ENCODE results near the gene TSPAN17. TPM values are rescaled to one million over a fixed set of nuclear protein-coding genes. Genes with fewer than 3 reads are reported as not detected.

Gene TSPAN17
- polyA plus RNA-seq, 3 donors = 22.2 to 27.7 (median 24.1) TPM

- peaks cover 52 to 76% (median 70%) of the 10 kb centered on the region in 3 donors for H3K27me3 Mint-ChIP-seq (ENCODE audit: low read depth in 3 of 3)
- WGBS (ENCODE audit: insufficient coverage) = 64% methylated on average over 3 of the region's 7 CpGs
- peak overlapping the region in 1 of 2 donors; percentile 39 for H3K4me3 Mint-ChIP-seq
Measured at GRCh38 chr5:176626876-176627236, 20.4 kb upstream of the TSPAN17 start.

GRCh38 chr5:176627582-176627981 is 19.7 kb upstream of the TSPAN17 start:
- H3K9me3 Mint-ChIP-seq = peaks cover 0 to 7% (median 4%) of the 10 kb centered on the region in 7 donors
- Histone ChIP-seq H3K4me1 (ENCODE audit: control insufficient read depth in 1 of 2, insufficient read depth in 2 of 2, low read length in 2 of 2) (peaks cover 0 to 5% of the 10 kb centered on the region in 2 donors), H3K4me2 (replicated peaks; ENCODE audit: extremely low read depth, low read length, poor library complexity, severe bottlenecking) (no peak overlapping the region), H3K4me3 (replicated peaks in 1 of 3; ENCODE audit: low read depth in 2 of 3, low read length in 3 of 3) (no peak overlapping the region), H3K27me3 (ENCODE audit: control insufficient read depth in 2 of 2, insufficient read depth in 2 of 2, low read length in 2 of 2) (peaks cover 32 to 78% of the 10 kb centered on the region in 2 donors), H3K9ac (ENCODE audit: insufficient read depth, low read length, poor library complexity, severe bottlenecking) (no peak overlapping the region), H3K27ac (ENCODE audit: low read depth in 1 of 2, low read length in 2 of 2) (no peak overlapping the region), H2AFZ (ENCODE audit: insufficient read depth, low read depth, low read length, poor library complexity, severe bottlenecking) (no peak overlapping the region), H4K20me1 (ENCODE audit: insufficient read depth, low read length) (no peaks in the 10 kb centered on the region), H3K79me2 (ENCODE audit: insufficient read depth, low read length) (no peaks in the 10 kb centered on the region), H3K9me3 (replicated peaks in 1 of 2; ENCODE audit: control insufficient read depth in 1 of 2, insufficient read depth in 1 of 2, low read length in 2 of 2) (peaks cover 0 to 9% of the 10 kb centered on the region in 2 donors), H3K36me3 (replicated peaks in 1 of 2; ENCODE audit: control insufficient read depth in 1 of 2, insufficient read depth in 2 of 2, low read length in 2 of 2) (no peaks in the 10 kb centered on the region)
- no peak for TF ChIP-seq CTCF (IDR thresholded peaks at IDR 0.05)
- 42% methylated on average over 2 of the region's 5 CpGs for WGBS (ENCODE audit: insufficient coverage)
- H3K4me1 Mint-ChIP-seq = peaks cover 8% of the 10 kb centered on the region
- H3K4me3 Mint-ChIP-seq = no peak overlapping the region
- intact Hi-C loops (cut with micrococcal nuclease) = no loop called here
- H3K36me3 Mint-ChIP-seq = peaks cover 0 to 4% of the 10 kb centered on the region in 2 donors
- no peak for DNase-seq
- peaks cover 53 to 78% (median 68%) of the 10 kb centered on the region in 3 donors for H3K27me3 Mint-ChIP-seq (ENCODE audit: low read depth in 3 of 3)
- no peak overlapping the region for H3K27ac Mint-ChIP-seq

More at GRCh38 chr5:176626876-176627236, 20.4 kb upstream of the TSPAN17 start:
- H3K36me3 ChIP-seq (replicated peaks in 1 of 2; ENCODE audit: control insufficient read depth in 1 of 2, insufficient read depth in 2 of 2, low read length in 2 of 2) = no peaks in the 10 kb centered on the region
- H3K27ac ChIP-seq (ENCODE audit: low read depth in 1 of 2, low read length in 2 of 2) = no peak overlapping the region
- H3K27ac Mint-ChIP-seq = peak overlapping the region in 1 of 7 donors; percentile 62
- TF ChIP-seq CTCF (IDR thresholded peaks at IDR 0.05) = no peak
- intact Hi-C loops (cut with micrococcal nuclease) = no loop called here
- peaks cover 0 to 5% of the 10 kb centered on the region in 2 donors for H3K4me1 ChIP-seq (ENCODE audit: control insufficient read depth in 1 of 2, insufficient read depth in 2 of 2, low read length in 2 of 2)
- no peak overlapping the region for H3K4me3 ChIP-seq (replicated peaks in 1 of 3; ENCODE audit: low read depth in 2 of 3, low read length in 3 of 3)
- no peak overlapping the region for H3K4me2 ChIP-seq (replicated peaks; ENCODE audit: extremely low read depth, low read length, poor library complexity, severe bottlenecking)
- H2AFZ ChIP-seq (ENCODE audit: insufficient read depth, low read depth, low read length, poor library complexity, severe bottlenecking) = no peak overlapping the region
- peaks cover 0 to 9% of the 10 kb centered on the region in 2 donors for H3K9me3 ChIP-seq (replicated peaks in 1 of 2; ENCODE audit: control insufficient read depth in 1 of 2, insufficient read depth in 1 of 2, low read length in 2 of 2)
- no peak for DNase-seq
- H3K79me2 ChIP-seq (ENCODE audit: insufficient read depth, low read length) = no peaks in the 10 kb centered on the region
- peaks cover 0 to 4% of the 10 kb centered on the region in 2 donors for H3K36me3 Mint-ChIP-seq
- H3K9me3 Mint-ChIP-seq = peaks cover 0 to 7% (median 4%) of the 10 kb centered on the region in 7 donors
- H3K4me1 Mint-ChIP-seq = peaks cover 8% of the 10 kb centered on the region
- H3K9ac ChIP-seq (ENCODE audit: insufficient read depth, low read length, poor library complexity, severe bottlenecking) = no peak overlapping the region
- no peaks in the 10 kb centered on the region for H4K20me1 ChIP-seq (ENCODE audit: insufficient read depth, low read length)
- H3K27me3 ChIP-seq (ENCODE audit: control insufficient read depth in 2 of 2, insufficient read depth in 2 of 2, low read length in 2 of 2) = peaks cover 30 to 74% of the 10 kb centered on the region in 2 donors

Data from CD14-positive monocyte (primary cell).